Stimulated activated naive B cell treated with anti-CD40 and anti-IgM and Interleukin-4, amounts not matched to agents 10 μg/mL and 1 μg/mL and 100 μg/mL, for 72 hours (primary cell): ENCODE measurements around the gene KCNMA1.

Experiments used
- ATAC-seq, 2 donors: fragments of 150-1000 bp; cut with Tn5 transposase; replicated peaks; 2 replicates each; pipeline ENCODE4 v1.10.0; 2021; ENCODE audit warnings: moderate library complexity in 1 of 2
- DNase-seq: peaks from one replicate; pipeline ENCODE4 v3.0.0; 2021
- H3K27ac Mint-ChIP-seq: one replicate; pipeline ENCODE4 v1.8.0; 2022; ENCODE audit warnings: mild to moderate bottlenecking, mixed read lengths
- H3K27me3 Mint-ChIP-seq, 2 donors: one replicate each; pipeline ENCODE4 v1.8.0; 2022; ENCODE audit warnings: mixed read lengths in 2 of 2
- H3K36me3 Mint-ChIP-seq, 2 donors: one replicate each; pipeline ENCODE4 v1.8.0; 2022; ENCODE audit warnings: mixed read lengths in 2 of 2, mild to moderate bottlenecking in 1 of 2
- H3K4me1 Mint-ChIP-seq, 2 donors: one replicate each; pipeline ENCODE4 v1.8.0; 2022; ENCODE audit warnings: mixed read lengths in 2 of 2, mild to moderate bottlenecking in 1 of 2
- H3K4me3 Mint-ChIP-seq, 2 donors: one replicate each; pipeline ENCODE4 v1.8.0; 2022; ENCODE audit warnings: mild to moderate bottlenecking in 2 of 2, mixed read lengths in 2 of 2, moderate library complexity in 1 of 2
- H3K9me3 Mint-ChIP-seq, 2 donors: one replicate each; pipeline ENCODE4 v1.8.0; 2022; ENCODE audit warnings: mixed read lengths in 2 of 2, mild to moderate bottlenecking in 1 of 2

The KCNMA1 gene

GRCh38 chr10:77149001-77149400 lies 488.6 kb downstream of the KCNMA1 start:
- H3K27me3 Mint-ChIP-seq, result peaks cover 6 to 9% of the 10 kb centered on the region in 2 donors
- DNase-seq (no peak), ATAC-seq (no peak)
- H3K4me3 Mint-ChIP-seq, result no peak overlapping the region
- H3K27ac Mint-ChIP-seq, result no peak overlapping the region
- H3K9me3 Mint-ChIP-seq, result no peaks in the 10 kb centered on the region
- H3K4me1 Mint-ChIP-seq, result no peaks in the 10 kb centered on the region
- H3K36me3 Mint-ChIP-seq, result no peaks in the 10 kb centered on the region

- no peaks in the 10 kb centered on the region for H3K4me1 Mint-ChIP-seq
- no peak for DNase-seq
- no peak overlapping the region for H3K27ac Mint-ChIP-seq
- peaks cover 6 to 9% of the 10 kb centered on the region in 2 donors for H3K27me3 Mint-ChIP-seq
- no peak overlapping the region for H3K4me3 Mint-ChIP-seq
- no peaks in the 10 kb centered on the region for H3K36me3 Mint-ChIP-seq
- no peaks in the 10 kb centered on the region for H3K9me3 Mint-ChIP-seq
- ATAC-seq, result no peak
These were observed 489.7 kb downstream of the KCNMA1 start for GRCh38 chr10:77147871-77148270.

GRCh38 chr10:77146712-77147336 lies 490.8 kb downstream of the KCNMA1 start:
- no peaks in the 10 kb centered on the region for H3K4me1 Mint-ChIP-seq
- H3K27ac Mint-ChIP-seq, result no peak overlapping the region
- no peaks in the 10 kb centered on the region for H3K9me3 Mint-ChIP-seq
- H3K36me3 Mint-ChIP-seq, result no peaks in the 10 kb centered on the region
- peaks cover 0 to 9% of the 10 kb centered on the region in 2 donors for H3K27me3 Mint-ChIP-seq
- ATAC-seq (no peak), DNase-seq (no peak)
- H3K4me3 Mint-ChIP-seq, result no peak overlapping the region

- Mint-ChIP-seq H3K9me3 (no peaks in the 10 kb centered on the region), H3K4me1 (no peaks in the 10 kb centered on the region), H3K27me3 (peaks cover 3 to 6% of the 10 kb centered on the region in 2 donors), H3K4me3 (no peak overlapping the region), H3K27ac (no peak overlapping the region), H3K36me3 (no peaks in the 10 kb centered on the region)
- no peak for ATAC-seq
- no peak for DNase-seq
These were observed 493.0 kb downstream of the KCNMA1 start for GRCh38 chr10:77144656-77145055.

GRCh38 chr10:77139252-77140160 lies 498.1 kb downstream of the KCNMA1 start:
- Mint-ChIP-seq H3K36me3 (no peaks in the 10 kb centered on the region), H3K27me3 (peaks cover 6 to 12% of the 10 kb centered on the region in 2 donors), H3K9me3 (no peaks in the 10 kb centered on the region), H3K4me1 (no peaks in the 10 kb centered on the region), H3K4me3 (no peak overlapping the region), H3K27ac (no peak overlapping the region)
- DNase-seq, result no peak
- ATAC-seq, result no peak

- H3K4me1 Mint-ChIP-seq, result no peaks in the 10 kb centered on the region
- H3K36me3 Mint-ChIP-seq, result no peaks in the 10 kb centered on the region
- no peak overlapping the region for H3K4me3 Mint-ChIP-seq
- no peaks in the 10 kb centered on the region for H3K9me3 Mint-ChIP-seq
- H3K27ac Mint-ChIP-seq, result no peak overlapping the region
- ATAC-seq (no peak), DNase-seq (no peak)
- H3K27me3 Mint-ChIP-seq, result peaks cover 6 to 12% of the 10 kb centered on the region in 2 donors
These were observed 499.1 kb downstream of the KCNMA1 start for GRCh38 chr10:77138541-77138940.

GRCh38 chr10:77135555-77135954 lies 502.1 kb downstream of the KCNMA1 start:
- no peaks in the 10 kb centered on the region for H3K4me1 Mint-ChIP-seq
- H3K4me3 Mint-ChIP-seq, result no peak overlapping the region
- peaks cover 13 to 14% of the 10 kb centered on the region in 2 donors for H3K27me3 Mint-ChIP-seq
- no peaks in the 10 kb centered on the region for H3K36me3 Mint-ChIP-seq
- H3K27ac Mint-ChIP-seq, result no peak overlapping the region
- DNase-seq (no peak), ATAC-seq (no peak)
- no peaks in the 10 kb centered on the region for H3K9me3 Mint-ChIP-seq

GRCh38 chr10:77131214-77131613 lies 506.4 kb downstream of the KCNMA1 start:
- Mint-ChIP-seq H3K27ac (no peak overlapping the region), H3K36me3 (peaks cover 0 to 1% of the 10 kb centered on the region in 2 donors), H3K4me1 (no peaks in the 10 kb centered on the region), H3K9me3 (no peaks in the 10 kb centered on the region), H3K27me3 (peaks cover 11 to 12% of the 10 kb centered on the region in 2 donors), H3K4me3 (no peak overlapping the region)
- DNase-seq, result no peak
- no peak for ATAC-seq

- H3K27ac Mint-ChIP-seq, result no peak overlapping the region
- peaks cover 19 to 21% of the 10 kb centered on the region in 2 donors for H3K27me3 Mint-ChIP-seq
- H3K9me3 Mint-ChIP-seq, result peaks cover 0 to 2% of the 10 kb centered on the region in 2 donors
- no peak for ATAC-seq
- H3K36me3 Mint-ChIP-seq, result peaks cover 0 to 1% of the 10 kb centered on the region in 2 donors
- DNase-seq, result no peak
- no peak overlapping the region for H3K4me3 Mint-ChIP-seq
- H3K4me1 Mint-ChIP-seq, result no peaks in the 10 kb centered on the region
These were observed 510.4 kb downstream of the KCNMA1 start for GRCh38 chr10:77127243-77127642.

GRCh38 chr10:77125231-77125630 lies 512.4 kb downstream of the KCNMA1 start:
- Mint-ChIP-seq H3K27ac (no peak overlapping the region), H3K36me3 (peaks cover 0 to 1% of the 10 kb centered on the region in 2 donors), H3K27me3 (peaks cover 13 to 15% of the 10 kb centered on the region in 2 donors), H3K4me1 (no peaks in the 10 kb centered on the region), H3K9me3 (peaks cover 0 to 2% of the 10 kb centered on the region in 2 donors), H3K4me3 (no peak overlapping the region)
- DNase-seq (no peak), ATAC-seq (no peak)

GRCh38 chr10:77123330-77123729 lies 514.3 kb downstream of the KCNMA1 start:
- Mint-ChIP-seq H3K4me1 (no peaks in the 10 kb centered on the region), H3K27ac (no peak overlapping the region), H3K36me3 (peaks cover 0 to 1% of the 10 kb centered on the region in 2 donors), H3K27me3 (peaks cover 15 to 28% of the 10 kb centered on the region in 2 donors), H3K4me3 (no peak overlapping the region), H3K9me3 (peaks cover 0 to 2% of the 10 kb centered on the region in 2 donors)
- no peak for ATAC-seq
- DNase-seq, result no peak

GRCh38 chr10:77121829-77122228 lies 515.8 kb downstream of the KCNMA1 start:
- no peaks in the 10 kb centered on the region for H3K36me3 Mint-ChIP-seq
- H3K27ac Mint-ChIP-seq, result no peak overlapping the region
- no peak overlapping the region for H3K4me3 Mint-ChIP-seq
- H3K4me1 Mint-ChIP-seq, result no peaks in the 10 kb centered on the region
- DNase-seq (no peak), ATAC-seq (no peak)
- peaks cover 0 to 2% of the 10 kb centered on the region in 2 donors for H3K9me3 Mint-ChIP-seq
- H3K27me3 Mint-ChIP-seq, result peaks cover 14 to 22% of the 10 kb centered on the region in 2 donors

- Mint-ChIP-seq H3K4me3 (no peak overlapping the region), H3K27ac (no peak overlapping the region), H3K4me1 (no peaks in the 10 kb centered on the region), H3K27me3 (peaks cover 14 to 22% of the 10 kb centered on the region in 2 donors), H3K36me3 (no peaks in the 10 kb centered on the region), H3K9me3 (peaks cover 0 to 2% of the 10 kb centered on the region in 2 donors)
- ATAC-seq, result no peak
- DNase-seq, result no peak
These were observed 516.8 kb downstream of the KCNMA1 start for GRCh38 chr10:77120666-77121376.

- no peak overlapping the region for H3K4me3 Mint-ChIP-seq
- H3K36me3 Mint-ChIP-seq, result no peaks in the 10 kb centered on the region
- H3K27me3 Mint-ChIP-seq, result peaks cover 8 to 15% of the 10 kb centered on the region in 2 donors
- no peak overlapping the region for H3K27ac Mint-ChIP-seq
- no peaks in the 10 kb centered on the region for H3K9me3 Mint-ChIP-seq
- ATAC-seq (no peak), DNase-seq (no peak)
- no peaks in the 10 kb centered on the region for H3K4me1 Mint-ChIP-seq
These were observed 517.6 kb downstream of the KCNMA1 start for GRCh38 chr10:77120012-77120411.
